ENCODE measurements around the gene PIH1D1. TPM values are rescaled to one million over a fixed set of nuclear protein-coding genes. Genes with fewer than 3 reads are reported as not detected.
A peak's percentile ranks its signal among the peaks of the same experiment; 100 is the strongest.

The PIH1D1 gene
- total RNA-seq, 1 donor from 2014 or later = 56.4 TPM

GRCh38 chr19:49458567-49458903, 6.9 kb upstream of the PIH1D1 start:
- peak overlapping the region; percentile 62 for H3K27ac ChIP-seq (ENCODE audit: low read depth, low read length)
- peaks cover 0 to 2% (median 0%) of the 10 kb centered on the region in 3 donors for H3K36me3 ChIP-seq (ENCODE audit: control insufficient read depth in 3 of 3, insufficient read depth in 3 of 3, low read length in 3 of 3)
- no peak overlapping the region for H3K4me3 ChIP-seq (ENCODE audit: low read length in 3 of 3)
- no peaks in the 10 kb centered on the region for H3K27me3 ChIP-seq (ENCODE audit: control insufficient read depth in 3 of 3, insufficient read depth in 3 of 3, low read length in 3 of 3)
- H3K4me1 ChIP-seq (ENCODE audit: control insufficient read depth in 3 of 3, insufficient read depth in 3 of 3, low read length in 3 of 3) = peaks cover 12 to 20% (median 13%) of the 10 kb centered on the region in 3 donors
- H3K9me3 ChIP-seq (ENCODE audit: control insufficient read depth in 3 of 3, low read length in 3 of 3) = no peaks in the 10 kb centered on the region
- H3K9ac ChIP-seq (ENCODE audit: low read depth in 1 of 3, low read length in 3 of 3) = peak overlapping the region in 2 of 3 donors; percentile 10 to 45

DNA sequence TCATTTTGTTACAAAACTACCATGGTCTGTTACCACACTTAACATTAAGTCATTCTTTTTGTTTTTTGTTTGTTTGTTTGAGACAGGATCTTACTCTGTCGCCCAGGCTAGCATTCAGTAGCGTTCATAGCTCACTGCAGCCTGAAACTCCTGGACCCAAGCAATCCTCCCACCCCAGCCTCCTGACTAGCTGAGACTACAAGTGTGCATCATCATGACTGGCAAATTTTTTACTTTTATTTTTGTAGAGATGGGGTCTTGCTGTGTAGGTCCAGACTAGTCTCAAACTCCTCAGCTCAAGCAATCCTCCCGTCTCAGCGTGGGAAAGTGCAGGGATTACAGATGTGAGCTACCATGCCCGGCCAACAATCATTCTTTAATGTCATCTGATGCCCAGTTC, 4.7 kb upstream of the PIH1D1 start:
- H3K27ac ChIP-seq (ENCODE audit: low read depth, low read length) = peak overlapping the region; percentile 57
- no peaks in the 10 kb centered on the region for H3K27me3 ChIP-seq (ENCODE audit: control insufficient read depth in 3 of 3, insufficient read depth in 3 of 3, low read length in 3 of 3)
- H3K4me3 ChIP-seq (ENCODE audit: low read length in 3 of 3) = peak overlapping the region in 1 of 3 donors; percentile 3
- no peak overlapping the region for H3K9ac ChIP-seq (ENCODE audit: low read depth in 1 of 3, low read length in 3 of 3)
- peaks cover 0 to 2% (median 0%) of the 10 kb centered on the region in 3 donors for H3K36me3 ChIP-seq (ENCODE audit: control insufficient read depth in 3 of 3, insufficient read depth in 3 of 3, low read length in 3 of 3)
- no peaks in the 10 kb centered on the region for H3K9me3 ChIP-seq (ENCODE audit: control insufficient read depth in 3 of 3, low read length in 3 of 3)
- H3K4me1 ChIP-seq (ENCODE audit: control insufficient read depth in 3 of 3, insufficient read depth in 3 of 3, low read length in 3 of 3) = peaks cover 12 to 21% (median 17%) of the 10 kb centered on the region in 3 donors

- no peak overlapping the region for H3K4me3 ChIP-seq (ENCODE audit: low read length in 3 of 3)
- no peaks in the 10 kb centered on the region for H3K27me3 ChIP-seq (ENCODE audit: control insufficient read depth in 3 of 3, insufficient read depth in 3 of 3, low read length in 3 of 3)
- H3K4me1 ChIP-seq (ENCODE audit: control insufficient read depth in 3 of 3, insufficient read depth in 3 of 3, low read length in 3 of 3) = peaks cover 13 to 22% (median 18%) of the 10 kb centered on the region in 3 donors
- no peak overlapping the region for H3K9ac ChIP-seq (ENCODE audit: low read depth in 1 of 3, low read length in 3 of 3)
- no peaks in the 10 kb centered on the region for H3K9me3 ChIP-seq (ENCODE audit: control insufficient read depth in 3 of 3, low read length in 3 of 3)
- H3K36me3 ChIP-seq (ENCODE audit: control insufficient read depth in 3 of 3, insufficient read depth in 3 of 3, low read length in 3 of 3) = peaks cover 0 to 2% (median 0%) of the 10 kb centered on the region in 3 donors
- H3K27ac ChIP-seq (ENCODE audit: low read depth, low read length) = peak overlapping the region; percentile 57
Measured at GRCh38 chr19:49455773-49456172, 4.2 kb upstream of the PIH1D1 start.

DNA sequence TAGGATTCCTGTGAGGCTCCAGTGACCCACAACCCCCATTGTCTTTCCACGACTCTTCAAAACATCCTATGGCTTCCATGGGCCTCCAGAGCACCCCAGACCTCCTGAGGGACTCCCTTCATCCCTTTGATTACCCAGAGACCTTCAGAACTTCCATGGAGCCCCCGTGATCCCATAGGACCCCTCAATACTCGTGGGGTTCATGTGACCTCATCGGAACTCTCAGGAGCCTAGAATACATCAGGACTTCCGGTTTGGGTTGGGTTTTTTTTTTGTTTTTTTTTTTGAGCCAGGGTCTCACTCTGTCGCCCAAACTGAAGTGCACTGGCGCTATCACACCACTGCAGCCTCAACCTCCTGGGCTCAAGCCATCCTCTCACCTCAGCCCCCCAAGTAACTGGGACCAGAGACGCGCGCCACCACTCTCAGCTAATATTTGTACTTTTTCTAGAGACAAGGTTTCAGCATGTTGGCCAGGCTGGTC, 2.2 kb upstream of the PIH1D1 start:
- peak overlapping the region; percentile 83 to 95 (median 92) for H3K9ac ChIP-seq (ENCODE audit: low read depth in 1 of 3, low read length in 3 of 3)
- peaks cover 24 to 33% (median 31%) of the 10 kb centered on the region in 3 donors for H3K4me1 ChIP-seq (ENCODE audit: control insufficient read depth in 3 of 3, insufficient read depth in 3 of 3, low read length in 3 of 3)
- no peaks in the 10 kb centered on the region for H3K27me3 ChIP-seq (ENCODE audit: control insufficient read depth in 3 of 3, insufficient read depth in 3 of 3, low read length in 3 of 3)
- H3K27ac ChIP-seq (ENCODE audit: low read depth, low read length) = peak overlapping the region; percentile 95
- no peaks in the 10 kb centered on the region for H3K9me3 ChIP-seq (ENCODE audit: control insufficient read depth in 3 of 3, low read length in 3 of 3)
- peaks cover 0 to 5% (median 4%) of the 10 kb centered on the region in 3 donors for H3K36me3 ChIP-seq (ENCODE audit: control insufficient read depth in 3 of 3, insufficient read depth in 3 of 3, low read length in 3 of 3)
- H3K4me3 ChIP-seq (ENCODE audit: low read length in 3 of 3) = peak overlapping the region; percentile 88 to 94 (median 91)

DNA sequence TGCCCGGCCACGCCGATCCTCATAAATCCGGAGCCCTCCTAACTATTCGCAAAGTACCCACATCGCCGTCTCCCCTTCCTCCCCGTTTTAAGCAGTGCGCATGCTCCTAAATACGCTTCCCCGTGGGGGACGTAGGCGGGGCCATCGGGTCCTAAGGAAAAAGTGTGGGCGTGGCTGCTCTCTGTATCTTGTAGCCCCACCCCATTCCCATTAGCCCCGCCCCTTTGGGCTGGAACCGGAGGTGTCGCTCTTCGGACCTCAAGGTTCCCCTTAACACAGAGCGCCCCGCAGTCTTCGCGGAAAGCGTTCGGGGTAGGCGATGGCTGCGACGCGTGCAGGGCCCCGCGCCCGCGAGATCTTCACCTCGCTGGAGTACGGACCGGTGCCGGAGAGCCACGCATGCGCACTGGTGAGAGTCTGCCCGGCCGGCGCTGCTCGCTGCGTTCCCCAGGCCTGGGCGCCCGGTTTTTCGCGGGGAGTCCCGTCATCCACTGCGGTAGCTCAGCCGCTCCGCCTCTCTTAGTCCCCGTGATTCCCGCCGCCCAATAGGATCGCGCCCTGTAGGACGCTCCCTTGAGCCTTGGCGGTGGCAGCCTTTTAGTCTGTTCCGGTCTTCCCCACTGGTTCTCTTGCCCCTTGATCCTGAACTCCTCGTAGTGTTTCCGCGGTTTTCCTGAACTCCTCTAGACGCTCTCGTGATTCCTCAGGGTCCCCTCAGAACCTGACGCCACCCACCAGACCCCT, 1.6 kb upstream of the PIH1D1 start, which contains the start of gene ALDH16A1:
TSS of gene ALDH16A1 (plus strand) at position 213 of the 744 bp plus-strand sequence. CDS start at position 320, 107 bp downstream.
- peak within 1 kb of the TSS; percentile 83 to 95 (median 92) for H3K9ac ChIP-seq (ENCODE audit: low read depth in 1 of 3, low read length in 3 of 3)
- H3K4me1 ChIP-seq (ENCODE audit: control insufficient read depth in 3 of 3, insufficient read depth in 3 of 3, low read length in 3 of 3) = peaks cover 24 to 29% (median 28%) of the 10 kb centered on the region in 3 donors
- no peaks in the 10 kb centered on the region for H3K9me3 ChIP-seq (ENCODE audit: control insufficient read depth in 3 of 3, low read length in 3 of 3)
- no peaks in the 10 kb centered on the region for H3K27me3 ChIP-seq (ENCODE audit: control insufficient read depth in 3 of 3, insufficient read depth in 3 of 3, low read length in 3 of 3)
- peak within 1 kb of the TSS; percentile 99 to 100 (median 100) for H3K4me3 ChIP-seq (ENCODE audit: low read length in 3 of 3)
- H3K36me3 ChIP-seq (ENCODE audit: control insufficient read depth in 3 of 3, insufficient read depth in 3 of 3, low read length in 3 of 3) = peaks cover 4 to 10% (median 5%) of the 10 kb centered on the region in 3 donors
- peak within 1 kb of the TSS; percentile 95 for H3K27ac ChIP-seq (ENCODE audit: low read depth, low read length)

DNA sequence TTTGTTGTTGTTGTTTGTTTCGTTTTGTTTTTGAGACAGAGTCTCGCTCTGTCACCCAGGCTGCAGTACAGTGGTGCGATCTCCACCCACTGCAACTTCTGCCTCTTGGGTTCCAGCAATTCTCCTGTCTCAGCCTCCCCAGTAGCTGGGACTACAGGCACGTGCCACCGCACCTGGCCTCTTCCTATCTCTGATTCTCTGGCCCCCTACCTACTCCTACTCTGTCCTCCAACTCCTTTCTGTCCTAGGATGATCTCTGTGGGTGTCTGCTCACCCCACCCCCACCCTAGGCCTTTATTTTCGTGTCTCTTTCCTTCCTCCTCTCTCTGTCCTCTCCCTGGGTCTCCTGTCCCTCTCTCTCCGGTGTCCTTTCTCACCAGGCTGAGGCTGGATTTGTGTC, 1.2 kb downstream of the PIH1D1 start:
- Histone ChIP-seq H3K4me1 (ENCODE audit: control insufficient read depth in 3 of 3, insufficient read depth in 3 of 3, low read length in 3 of 3) (peaks cover 20 to 27% (median 26%) of the 10 kb centered on the region in 3 donors), H3K27me3 (ENCODE audit: control insufficient read depth in 3 of 3, insufficient read depth in 3 of 3, low read length in 3 of 3) (no peaks in the 10 kb centered on the region), H3K27ac (ENCODE audit: low read depth, low read length) (no peak overlapping the region), H3K4me3 (ENCODE audit: low read length in 3 of 3) (peak overlapping the region in 1 of 3 donors; percentile 6), H3K36me3 (ENCODE audit: control insufficient read depth in 3 of 3, insufficient read depth in 3 of 3, low read length in 3 of 3) (peaks cover 11 to 20% (median 19%) of the 10 kb centered on the region in 3 donors), H3K9me3 (ENCODE audit: control insufficient read depth in 3 of 3, low read length in 3 of 3) (no peaks in the 10 kb centered on the region), H3K9ac (ENCODE audit: low read depth in 1 of 3, low read length in 3 of 3) (peak overlapping the region in 2 of 3 donors; percentile 33 to 51)

- Histone ChIP-seq H3K27ac (ENCODE audit: low read depth, low read length) (no peak overlapping the region), H3K36me3 (ENCODE audit: control insufficient read depth in 3 of 3, insufficient read depth in 3 of 3, low read length in 3 of 3) (peaks cover 11 to 20% (median 19%) of the 10 kb centered on the region in 3 donors)
Measured at GRCh38 chr19:49448432-49448786, 3.2 kb downstream of the PIH1D1 start.

DNA sequence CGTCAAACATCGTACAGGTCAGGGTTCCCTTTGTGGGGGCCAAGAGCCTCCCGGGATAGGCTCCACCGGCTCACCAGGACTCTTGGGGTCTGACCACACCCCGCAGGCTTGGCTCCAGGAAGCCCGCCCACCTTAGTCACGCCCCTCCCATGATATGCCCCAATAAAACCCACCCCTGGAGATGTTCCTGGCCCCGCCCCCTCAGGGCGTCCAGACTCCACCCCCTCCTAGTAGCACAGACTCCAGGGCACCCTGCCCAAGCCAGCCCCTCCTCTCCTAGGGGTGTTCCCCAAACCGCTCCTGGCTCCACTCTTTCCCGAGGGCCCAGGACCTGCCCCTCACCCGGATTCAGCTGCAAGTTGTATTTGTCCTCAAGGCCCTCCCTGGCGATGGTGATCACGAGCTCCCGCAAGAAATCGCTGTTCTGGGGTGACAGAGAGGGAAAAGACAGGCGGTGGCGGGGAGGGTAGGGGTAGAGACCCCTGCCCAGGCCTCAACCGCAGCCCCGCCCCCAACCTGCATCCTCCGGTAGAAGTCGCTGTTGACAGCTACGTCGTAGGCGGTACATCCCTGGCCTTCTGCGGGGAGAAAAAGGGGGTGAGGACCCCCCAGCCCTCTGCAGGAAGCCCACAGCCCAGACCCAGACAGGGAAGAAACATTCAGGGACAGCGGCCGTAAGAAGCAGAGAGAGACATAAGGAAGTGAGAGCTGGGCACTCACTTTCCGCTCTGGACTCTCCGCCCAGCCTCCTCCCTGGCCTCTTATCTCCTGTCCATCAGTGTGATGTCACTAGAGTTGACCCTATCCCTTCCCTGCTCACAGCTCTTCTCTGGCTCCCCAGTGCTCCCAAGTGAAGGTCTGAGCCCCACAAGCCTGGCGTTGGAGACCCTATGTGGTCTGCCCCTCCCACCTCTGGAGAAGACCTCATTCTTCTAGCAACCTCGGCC, 3.9 kb downstream of the PIH1D1 start:
- H3K27me3 ChIP-seq (ENCODE audit: control insufficient read depth in 3 of 3, insufficient read depth in 3 of 3, low read length in 3 of 3) = no peaks in the 10 kb centered on the region
- H3K9ac ChIP-seq (ENCODE audit: low read depth in 1 of 3, low read length in 3 of 3) = no peak overlapping the region
- H3K4me1 ChIP-seq (ENCODE audit: control insufficient read depth in 3 of 3, insufficient read depth in 3 of 3, low read length in 3 of 3) = peaks cover 12 to 24% (median 17%) of the 10 kb centered on the region in 3 donors
- no peaks in the 10 kb centered on the region for H3K9me3 ChIP-seq (ENCODE audit: control insufficient read depth in 3 of 3, low read length in 3 of 3)
- peaks cover 11 to 20% (median 19%) of the 10 kb centered on the region in 3 donors for H3K36me3 ChIP-seq (ENCODE audit: control insufficient read depth in 3 of 3, insufficient read depth in 3 of 3, low read length in 3 of 3)
- H3K4me3 ChIP-seq (ENCODE audit: low read length in 3 of 3) = no peak overlapping the region
- no peak overlapping the region for H3K27ac ChIP-seq (ENCODE audit: low read depth, low read length)

More at GRCh38 chr19:49448432-49448786, 3.2 kb downstream of the PIH1D1 start:
- Histone ChIP-seq H3K9me3 (ENCODE audit: control insufficient read depth in 3 of 3, low read length in 3 of 3) (no peaks in the 10 kb centered on the region), H3K27me3 (ENCODE audit: control insufficient read depth in 3 of 3, insufficient read depth in 3 of 3, low read length in 3 of 3) (no peaks in the 10 kb centered on the region), H3K4me3 (ENCODE audit: low read length in 3 of 3) (no peak overlapping the region), H3K4me1 (ENCODE audit: control insufficient read depth in 3 of 3, insufficient read depth in 3 of 3, low read length in 3 of 3) (peaks cover 12 to 20% (median 17%) of the 10 kb centered on the region in 3 donors), H3K9ac (ENCODE audit: low read depth in 1 of 3, low read length in 3 of 3) (no peak overlapping the region)

GRCh38 chr19:49445997-49446396, 5.6 kb downstream of the PIH1D1 start:
- Histone ChIP-seq H3K4me3 (ENCODE audit: low read length in 3 of 3) (no peak overlapping the region), H3K4me1 (ENCODE audit: control insufficient read depth in 3 of 3, insufficient read depth in 3 of 3, low read length in 3 of 3) (peaks cover 15 to 25% (median 15%) of the 10 kb centered on the region in 3 donors), H3K9me3 (ENCODE audit: control insufficient read depth in 3 of 3, low read length in 3 of 3) (no peaks in the 10 kb centered on the region), H3K27me3 (ENCODE audit: control insufficient read depth in 3 of 3, insufficient read depth in 3 of 3, low read length in 3 of 3) (peaks cover 10 to 12% (median 11%) of the 10 kb centered on the region in 3 donors), H3K27ac (ENCODE audit: low read depth, low read length) (no peak overlapping the region), H3K36me3 (ENCODE audit: control insufficient read depth in 3 of 3, insufficient read depth in 3 of 3, low read length in 3 of 3) (peaks cover 11 to 20% (median 19%) of the 10 kb centered on the region in 3 donors), H3K9ac (ENCODE audit: low read depth in 1 of 3, low read length in 3 of 3) (no peak overlapping the region)
